Endothelial cell of umbilical vein (primary cell): ENCODE data around the gene CCDC187.

Experiments used
- FOS ChIP-seq: IDR thresholded peaks from 2 replicates; pipeline ENCODE4 v1.6.1; 2011; ENCODE audit warnings: mild to moderate bottlenecking, low read length, moderate library complexity, borderline replicate concordance; ENCODE audit not compliant: insufficient read depth
- GATA2 ChIP-seq: IDR thresholded peaks from 2 replicates; pipeline ENCODE4 v1.7.0; 2011; ENCODE audit warnings: low read depth, mild to moderate bottlenecking, moderate library complexity, mixed read lengths, low read length; ENCODE audit not compliant: insufficient read length, insufficient read depth
- MYC ChIP-seq: IDR thresholded peaks from one replicate; pipeline ENCODE4 v1.6.1; 2011; ENCODE audit warnings: mild to moderate bottlenecking, low read depth, low read length
- POLR2A ChIP-seq: IDR thresholded peaks from 2 replicates; pipeline ENCODE4 v1.6.1; 2012; ENCODE audit warnings: low read depth, mild to moderate bottlenecking, control low read depth, low read length
- POLR2AphosphoS5 ChIP-seq: IDR thresholded peaks from 2 replicates; pipeline ENCODE4 v1.6.1; 2012; ENCODE audit warnings: low read depth, mild to moderate bottlenecking, control low read depth, low read length, moderate library complexity; ENCODE audit not compliant: insufficient read depth
- TF ChIP-seq, protein P1 (sequence below), 2 donors: IDR thresholded peaks; 1 replicate in 1 of 2; 2 replicates in 1 of 2; pipeline ENCODE4 v1.5.1; 2011; ENCODE audit warnings: low read length in 2 of 2, mild to moderate bottlenecking in 2 of 2, moderate library complexity in 2 of 2, control low read depth in 1 of 2, inconsistent platforms in 1 of 2, low read depth in 1 of 2; ENCODE audit not compliant: insufficient read depth in 1 of 2; ENCODE audit errors: extremely low read depth in 1 of 2
- TF ChIP-seq, protein P2 (sequence below): IDR thresholded peaks from 2 replicates; pipeline ENCODE4 v1.6.1; 2011; ENCODE audit not compliant: insufficient read depth, insufficient read length

GRCh38 chr9:136228107-136228875 lies 75.6 kb downstream of the CCDC187 start:
- no peak for TF ChIP-seq MYC
- TF ChIP-seq POLR2A, result no peak
- TF ChIP-seq, protein P1, sequence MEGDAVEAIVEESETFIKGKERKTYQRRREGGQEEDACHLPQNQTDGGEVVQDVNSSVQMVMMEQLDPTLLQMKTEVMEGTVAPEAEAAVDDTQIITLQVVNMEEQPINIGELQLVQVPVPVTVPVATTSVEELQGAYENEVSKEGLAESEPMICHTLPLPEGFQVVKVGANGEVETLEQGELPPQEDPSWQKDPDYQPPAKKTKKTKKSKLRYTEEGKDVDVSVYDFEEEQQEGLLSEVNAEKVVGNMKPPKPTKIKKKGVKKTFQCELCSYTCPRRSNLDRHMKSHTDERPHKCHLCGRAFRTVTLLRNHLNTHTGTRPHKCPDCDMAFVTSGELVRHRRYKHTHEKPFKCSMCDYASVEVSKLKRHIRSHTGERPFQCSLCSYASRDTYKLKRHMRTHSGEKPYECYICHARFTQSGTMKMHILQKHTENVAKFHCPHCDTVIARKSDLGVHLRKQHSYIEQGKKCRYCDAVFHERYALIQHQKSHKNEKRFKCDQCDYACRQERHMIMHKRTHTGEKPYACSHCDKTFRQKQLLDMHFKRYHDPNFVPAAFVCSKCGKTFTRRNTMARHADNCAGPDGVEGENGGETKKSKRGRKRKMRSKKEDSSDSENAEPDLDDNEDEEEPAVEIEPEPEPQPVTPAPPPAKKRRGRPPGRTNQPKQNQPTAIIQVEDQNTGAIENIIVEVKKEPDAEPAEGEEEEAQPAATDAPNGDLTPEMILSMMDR (IDR thresholded peaks at IDR 0.05; ENCODE audit: extremely low read depth in 1 of 2, insufficient read depth in 1 of 2, low read depth in 1 of 2, low read length in 2 of 2), result no peak
- TF ChIP-seq GATA2, result no peak
- no peak for TF ChIP-seq POLR2AphosphoS5
- peak; percentile 64 for TF ChIP-seq FOS
- TF ChIP-seq, protein P2, sequence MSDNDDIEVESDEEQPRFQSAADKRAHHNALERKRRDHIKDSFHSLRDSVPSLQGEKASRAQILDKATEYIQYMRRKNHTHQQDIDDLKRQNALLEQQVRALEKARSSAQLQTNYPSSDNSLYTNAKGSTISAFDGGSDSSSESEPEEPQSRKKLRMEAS, result no peak
